Cardiac septum (tissue), 1 donor: ENCODE measurements around the gene NKIRAS1. TPM values are rescaled to one million over a fixed set of nuclear protein-coding genes. Genes with fewer than 3 reads are reported as not detected.
"Not testable (repeated sequence)": the region's sequence is repeated elsewhere in the genome, so short reads cannot be mapped to it uniquely, and the experiment has no call there.

Source experiments
- DNase-seq: peaks from one replicate; pipeline ENCODE4 v3.0.0-alpha.2; 2020; ENCODE audit warnings: low spot score
- intact Hi-C: fragments of 100-400 bp; cut with DNase I; formaldehyde crosslinking; loops from one replicate; pipeline ENCODE4 v1.14.0; 2022
- total RNA-seq: library from RNA; stranded (reverse); fragmentation: NEBNext Ultra II Directional; extraction: Animal tissue kit (Norgen Biotek cat#: 25700); gene quantifications from one replicate; pipeline ENCODE4 v1.2.1, GENCODE V29; 2021
- donor health status: DM: no; HTN: no; CAD: no.

Gene NKIRAS1
- total RNA-seq, 1 donor from 2014 or later: 17.2 TPM

GRCh38 chr3:23944007-23944783, 27.4 kb upstream of the NKIRAS1 start:
- intact Hi-C loops: no loop called here
- no peak for DNase-seq

GRCh38 chr3:23942546-23942945, 25.8 kb upstream of the NKIRAS1 start:
- intact Hi-C loops: no loop called here
- DNase-seq: no peak

GRCh38 chr3:23941440-23941839, 24.6 kb upstream of the NKIRAS1 start:
- intact Hi-C loops: no loop called here
- no peak for DNase-seq

GRCh38 chr3:23940775-23941174, 24.0 kb upstream of the NKIRAS1 start:
- no peak for DNase-seq
- intact Hi-C loops: no loop called here

- intact Hi-C loops: no loop called here
- DNase-seq: no peak
Measured at GRCh38 chr3:23938688-23939087, 21.9 kb upstream of the NKIRAS1 start.

GRCh38 chr3:23937296-23937695, 20.5 kb upstream of the NKIRAS1 start:
- intact Hi-C loops: no loop called here

GRCh38 chr3:23934253-23934652, 17.5 kb upstream of the NKIRAS1 start:
- DNase-seq: no peak
- intact Hi-C loops: no loop called here

More at GRCh38 chr3:23937296-23937695, 20.5 kb upstream of the NKIRAS1 start:
- DNase-seq: no peak

- intact Hi-C loops: no loop called here
- no peak for DNase-seq
Measured at GRCh38 chr3:23932571-23932970, 15.8 kb upstream of the NKIRAS1 start.

GRCh38 chr3:23931597-23931996, 14.8 kb upstream of the NKIRAS1 start:
- DNase-seq: no peak

GRCh38 chr3:23928524-23928923, 11.7 kb upstream of the NKIRAS1 start:
- no peak for DNase-seq
- intact Hi-C loops: no loop called here

More at GRCh38 chr3:23931597-23931996, 14.8 kb upstream of the NKIRAS1 start:
- intact Hi-C loops: no loop called here

GRCh38 chr3:23926736-23927135, 9.9 kb upstream of the NKIRAS1 start:
- intact Hi-C loops: no loop called here
- DNase-seq: no peak

- intact Hi-C loops: no loop called here
- DNase-seq: no peak
Measured at GRCh38 chr3:23926246-23926645, 9.5 kb upstream of the NKIRAS1 start.

GRCh38 chr3:23923786-23924185, 7.0 kb upstream of the NKIRAS1 start:
- no peak for DNase-seq
- intact Hi-C loops: no loop called here

GRCh38 chr3:23921052-23921511, 4.3 kb upstream of the NKIRAS1 start:
- DNase-seq: no peak
- intact Hi-C loops: no loop called here

- no peak for DNase-seq
- intact Hi-C loops: no loop called here
Measured at GRCh38 chr3:23920151-23920655, 3.4 kb upstream of the NKIRAS1 start.

GRCh38 chr3:23919628-23920027, 2.8 kb upstream of the NKIRAS1 start:
- intact Hi-C loops: loop anchor here (5.0 kb wide), 1 partner anchor 112 kb away; the partner anchor contains the start of gene UBE2E1
- DNase-seq: no peak

- intact Hi-C loops: loop anchor here (5.0 kb wide), 1 partner anchor 111 kb away; the partner anchor contains the start of gene UBE2E1
- not testable (repeated sequence) for DNase-seq
Measured at GRCh38 chr3:23918331-23918730, 1.5 kb upstream of the NKIRAS1 start.

GRCh38 chr3:23917679-23918303, 1.0 kb upstream of the NKIRAS1 start:
- not testable (repeated sequence) for DNase-seq
- intact Hi-C loops: loop anchor here (1.0 to 5.0 kb wide), 2 partner anchors 28 to 110 kb away; partner anchors contain the start of genes NR1D2 and UBE2E1

- no peak for DNase-seq
- intact Hi-C loops: loop anchor here (5.0 kb wide), 1 partner anchor 109 kb away; the partner anchor contains the start of gene UBE2E1
Measured at GRCh38 chr3:23916152-23916885, 471 bp downstream of the NKIRAS1 start.
